ENCODE measurements around the gene PPID.

Gene PPID

GRCh38 chr4:158710814-158711213 lies 12.4 kb downstream of the PPID start:
- TF ChIP-seq, protein P1, sequence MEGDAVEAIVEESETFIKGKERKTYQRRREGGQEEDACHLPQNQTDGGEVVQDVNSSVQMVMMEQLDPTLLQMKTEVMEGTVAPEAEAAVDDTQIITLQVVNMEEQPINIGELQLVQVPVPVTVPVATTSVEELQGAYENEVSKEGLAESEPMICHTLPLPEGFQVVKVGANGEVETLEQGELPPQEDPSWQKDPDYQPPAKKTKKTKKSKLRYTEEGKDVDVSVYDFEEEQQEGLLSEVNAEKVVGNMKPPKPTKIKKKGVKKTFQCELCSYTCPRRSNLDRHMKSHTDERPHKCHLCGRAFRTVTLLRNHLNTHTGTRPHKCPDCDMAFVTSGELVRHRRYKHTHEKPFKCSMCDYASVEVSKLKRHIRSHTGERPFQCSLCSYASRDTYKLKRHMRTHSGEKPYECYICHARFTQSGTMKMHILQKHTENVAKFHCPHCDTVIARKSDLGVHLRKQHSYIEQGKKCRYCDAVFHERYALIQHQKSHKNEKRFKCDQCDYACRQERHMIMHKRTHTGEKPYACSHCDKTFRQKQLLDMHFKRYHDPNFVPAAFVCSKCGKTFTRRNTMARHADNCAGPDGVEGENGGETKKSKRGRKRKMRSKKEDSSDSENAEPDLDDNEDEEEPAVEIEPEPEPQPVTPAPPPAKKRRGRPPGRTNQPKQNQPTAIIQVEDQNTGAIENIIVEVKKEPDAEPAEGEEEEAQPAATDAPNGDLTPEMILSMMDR (IDR thresholded peaks at IDR 0.05; ENCODE audit: borderline replicate concordance, insufficient read depth, low read depth, low read length): no peak

DNA sequence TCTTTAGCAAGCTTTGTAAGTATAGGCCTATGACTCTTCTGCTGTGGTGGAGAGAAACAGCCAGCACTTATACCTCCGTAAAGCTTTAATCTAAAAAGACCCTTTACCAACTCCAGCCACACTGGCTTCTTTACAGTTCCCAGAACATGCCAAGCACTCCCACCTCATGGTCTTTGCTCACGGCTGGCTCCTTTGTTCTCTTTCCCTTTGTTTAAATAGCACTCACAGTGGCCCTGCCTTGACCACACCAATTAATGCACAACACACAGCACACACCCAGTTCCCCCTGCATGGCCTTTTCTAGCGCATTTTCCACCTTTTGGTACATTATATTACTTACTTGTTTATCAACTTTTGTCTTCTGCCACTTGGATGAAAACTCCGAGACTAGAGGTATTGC lies 18.9 kb downstream of the PPID start:
- TF ChIP-seq, protein P1 (IDR thresholded peaks at IDR 0.05; ENCODE audit: borderline replicate concordance, insufficient read depth, low read depth, low read length): no peak

More at GRCh38 chr4:158710814-158711213, 12.4 kb downstream of the PPID start:
- no peak overlapping the region for H3K4me3 ChIP-seq (ENCODE audit: low read depth, low read length)

DNA sequence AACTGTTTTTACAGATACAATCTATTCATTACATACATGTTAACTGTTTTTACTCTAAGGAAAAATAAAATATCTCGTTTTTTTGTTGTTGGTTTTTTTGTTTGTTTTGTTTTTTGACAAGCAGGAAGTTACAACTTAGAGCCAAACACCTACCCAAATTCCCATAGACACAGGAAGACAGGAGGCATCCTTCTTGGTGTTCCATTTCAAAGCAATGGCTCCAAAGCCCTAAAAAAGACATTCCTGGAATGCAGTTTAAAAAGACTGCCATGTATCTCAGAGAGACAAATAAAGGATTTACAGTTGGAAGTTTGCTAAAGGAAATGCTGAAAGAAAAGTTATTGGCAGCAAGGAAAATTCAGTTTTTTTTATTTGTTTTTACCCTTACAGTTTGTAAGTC lies 34.4 kb downstream of the PPID start:
- TF ChIP-seq, protein P1 (IDR thresholded peaks at IDR 0.05; ENCODE audit: borderline replicate concordance, insufficient read depth, low read depth, low read length): no peak
- no peak overlapping the region for H3K4me3 ChIP-seq (ENCODE audit: low read depth, low read length)

More for the DNA sequence above, 18.9 kb downstream of the PPID start:
- no peak overlapping the region for H3K4me3 ChIP-seq (ENCODE audit: low read depth, low read length)

DNA sequence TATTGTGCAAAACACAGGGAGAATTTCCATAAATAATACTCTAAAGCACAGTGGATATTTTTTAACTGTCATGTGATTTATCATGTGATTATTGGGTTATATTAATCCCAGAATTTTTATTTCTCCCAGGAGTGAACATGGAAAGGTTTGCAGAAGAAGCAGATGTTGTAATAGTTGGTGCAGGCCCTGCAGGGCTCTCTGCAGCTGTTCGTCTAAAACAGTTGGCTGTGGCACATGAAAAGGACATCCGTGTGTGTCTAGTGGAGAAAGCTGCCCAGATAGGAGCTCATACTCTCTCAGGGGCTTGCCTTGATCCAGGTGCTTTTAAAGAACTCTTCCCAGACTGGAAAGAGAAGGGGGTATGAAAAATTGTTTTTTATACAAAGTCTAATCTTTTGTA lies 41.1 kb downstream of the PPID start:
- TF ChIP-seq, protein P1 (IDR thresholded peaks at IDR 0.05; ENCODE audit: borderline replicate concordance, insufficient read depth, low read depth, low read length): no peak

GRCh38 chr4:158681629-158682028 lies 41.6 kb downstream of the PPID start:
- TF ChIP-seq, protein P1 (IDR thresholded peaks at IDR 0.05; ENCODE audit: borderline replicate concordance, insufficient read depth, low read depth, low read length): no peak

More for the DNA sequence above, 41.1 kb downstream of the PPID start:
- no peak overlapping the region for H3K4me3 ChIP-seq (ENCODE audit: low read depth, low read length)

GRCh38 chr4:158678767-158679166 lies 44.4 kb downstream of the PPID start:
- H3K4me3 ChIP-seq (ENCODE audit: low read depth, low read length): no peak overlapping the region
- TF ChIP-seq, protein P1 (IDR thresholded peaks at IDR 0.05; ENCODE audit: borderline replicate concordance, insufficient read depth, low read depth, low read length): no peak

More at GRCh38 chr4:158681629-158682028, 41.6 kb downstream of the PPID start:
- H3K4me3 ChIP-seq (ENCODE audit: low read depth, low read length): no peak overlapping the region

- no peak overlapping the region for H3K4me3 ChIP-seq (ENCODE audit: low read depth, low read length)
- TF ChIP-seq, protein P1 (IDR thresholded peaks at IDR 0.05; ENCODE audit: borderline replicate concordance, insufficient read depth, low read depth, low read length): no peak
Observed at GRCh38 chr4:158676076-158676475, 47.1 kb downstream of the PPID start.

Measured in GM12875 (cell line).